SU-DHL-6 (cell line): ENCODE measurements around the gene FDPS.
"Not testable (repeated sequence)": the region's sequence is repeated elsewhere in the genome, so short reads cannot be mapped to it uniquely, and the experiment has no call there.

ENCODE experiments used
- H2AFZ ChIP-seq: fragments of 200-600 bp; sonication (generic); 2 replicates; pipeline ENCODE4 v1.6.1; 2014; ENCODE audit warnings: low read depth, mild to moderate bottlenecking, moderate library complexity, mixed read lengths, antibody characterized with exemption, low read length; ENCODE audit not compliant: severe bottlenecking
- H3F3A ChIP-seq: fragments of 200-600 bp; shearing (Covaris generic); 2 replicates; pipeline ENCODE4 v1.6.0; 2016; ENCODE audit warnings: antibody characterized with exemption, mild to moderate bottlenecking; ENCODE audit not compliant: insufficient read depth
- H3K27ac ChIP-seq: fragments of 200-600 bp; sonication (generic); 2 replicates; pipeline ENCODE4 v1.5.1; 2016; ENCODE audit warnings: low read depth, mild to moderate bottlenecking, low read length, moderate library complexity, mixed read lengths
- H3K27me3 ChIP-seq: fragments of 200-600 bp; sonication (generic), shearing (Covaris generic); 2 replicates; pipeline ENCODE4 v1.6.0; 2014; ENCODE audit warnings: mild to moderate bottlenecking, low read length
- H3K36me3 ChIP-seq: fragments of 200-600 bp; sonication (generic); 2 replicates; pipeline ENCODE4 v1.6.1; 2014; ENCODE audit warnings: mild to moderate bottlenecking, low read length, mixed read lengths
- H3K4me2 ChIP-seq: fragments of 300-600, 200-600 bp; shearing (Covaris generic), sonication (generic); 2 replicates; pipeline ENCODE4 v1.6.0; 2014; ENCODE audit warnings: low read length, low read depth, mild to moderate bottlenecking; ENCODE audit not compliant: poor library complexity, severe bottlenecking
- H3K4me3 ChIP-seq: fragments of 200-600 bp; sonication (generic); 2 replicates; pipeline ENCODE4 v1.5.1; 2014; ENCODE audit warnings: antibody characterized with exemption, low read length, mild to moderate bottlenecking, mixed read lengths; ENCODE audit not compliant: insufficient read depth, poor library complexity, severe bottlenecking
- H3K79me2 ChIP-seq: fragments of 200-600 bp; sonication (generic); 2 replicates; pipeline ENCODE4 v1.6.1; 2014; ENCODE audit warnings: mild to moderate bottlenecking, low read length, moderate library complexity; ENCODE audit not compliant: insufficient read depth
- H3K9ac ChIP-seq: fragments of 200-600 bp; sonication (generic); 2 replicates; pipeline ENCODE4 v1.7.0; 2014; ENCODE audit warnings: mild to moderate bottlenecking, low read length
- H3K9me2 ChIP-seq: fragments of 200-600 bp; sonication (generic); replicated peaks from 2 replicates; pipeline ENCODE4 v1.6.1; 2014; ENCODE audit warnings: low read length; ENCODE audit not compliant: insufficient read depth
- H3K9me3 ChIP-seq: fragments of 200-600 bp; sonication (generic); 2 replicates; pipeline ENCODE4 v1.6.1; 2014; ENCODE audit warnings: low read length, mixed read lengths; ENCODE audit not compliant: insufficient read depth
- H4K20me1 ChIP-seq: fragments of 200-600 bp; sonication (generic); 2 replicates; pipeline ENCODE4 v1.6.1; 2014; ENCODE audit warnings: low read depth, mild to moderate bottlenecking, antibody characterized with exemption, low read length, moderate library complexity, mixed read lengths
- EZH2phosphoT487 ChIP-seq: fragments of 200-600 bp; sonication (generic), shearing (Covaris generic); conservative IDR thresholded peaks from 2 replicates; pipeline ENCODE4 v1.6.1; 2018; ENCODE audit warnings: mild to moderate bottlenecking, antibody characterized with exemption, low read length, moderate library complexity, mixed read lengths
- TF ChIP-seq, protein P1 (sequence below): fragments of 200-600 bp; sonication (generic); IDR thresholded peaks from one replicate; pipeline ENCODE4 v1.5.1; 2017; ENCODE audit warnings: antibody characterized with exemption, mild to moderate bottlenecking, low read length, moderate library complexity; ENCODE audit not compliant: insufficient read depth, poor library complexity, severe bottlenecking

The FDPS gene

DNA sequence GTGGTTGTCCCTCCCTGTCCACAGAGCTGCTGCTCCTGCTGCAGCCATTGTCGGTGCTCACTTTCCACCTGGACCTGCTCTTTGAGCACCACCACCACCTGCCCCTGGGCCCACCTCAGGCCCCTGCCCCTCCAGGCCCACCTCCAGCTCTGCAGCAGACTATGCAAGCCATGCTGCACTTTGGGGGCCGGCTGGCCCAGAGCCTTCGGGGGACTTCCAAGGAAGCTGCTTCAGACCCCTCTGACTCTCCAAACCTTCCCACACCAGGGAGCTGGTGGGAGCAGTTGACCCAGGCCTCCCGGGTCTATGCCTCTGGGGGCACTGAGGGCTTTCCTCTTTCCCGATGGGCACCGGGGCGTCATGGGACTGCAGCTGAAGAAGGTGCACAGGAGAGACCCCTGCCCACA lies 18.0 kb downstream of the FDPS start:
- H3K79me2 ChIP-seq: no peaks in the 10 kb centered on the region
- H3K4me3 ChIP-seq: no peak overlapping the region
- no peaks in the 10 kb centered on the region for H3K9me3 ChIP-seq
- H3K4me2 ChIP-seq: no peak overlapping the region
- H3K27ac ChIP-seq: no peak overlapping the region
- no peaks in the 10 kb centered on the region for H4K20me1 ChIP-seq
- peaks cover 18% of the 10 kb centered on the region for H3F3A ChIP-seq
- H2AFZ ChIP-seq: no peak overlapping the region
- H3K36me3 ChIP-seq: no peaks in the 10 kb centered on the region
- no peaks in the 10 kb centered on the region for H3K27me3 ChIP-seq
- H3K9ac ChIP-seq: no peak overlapping the region
- no peaks in the 10 kb centered on the region for H3K9me2 ChIP-seq
- TF ChIP-seq, protein P1, sequence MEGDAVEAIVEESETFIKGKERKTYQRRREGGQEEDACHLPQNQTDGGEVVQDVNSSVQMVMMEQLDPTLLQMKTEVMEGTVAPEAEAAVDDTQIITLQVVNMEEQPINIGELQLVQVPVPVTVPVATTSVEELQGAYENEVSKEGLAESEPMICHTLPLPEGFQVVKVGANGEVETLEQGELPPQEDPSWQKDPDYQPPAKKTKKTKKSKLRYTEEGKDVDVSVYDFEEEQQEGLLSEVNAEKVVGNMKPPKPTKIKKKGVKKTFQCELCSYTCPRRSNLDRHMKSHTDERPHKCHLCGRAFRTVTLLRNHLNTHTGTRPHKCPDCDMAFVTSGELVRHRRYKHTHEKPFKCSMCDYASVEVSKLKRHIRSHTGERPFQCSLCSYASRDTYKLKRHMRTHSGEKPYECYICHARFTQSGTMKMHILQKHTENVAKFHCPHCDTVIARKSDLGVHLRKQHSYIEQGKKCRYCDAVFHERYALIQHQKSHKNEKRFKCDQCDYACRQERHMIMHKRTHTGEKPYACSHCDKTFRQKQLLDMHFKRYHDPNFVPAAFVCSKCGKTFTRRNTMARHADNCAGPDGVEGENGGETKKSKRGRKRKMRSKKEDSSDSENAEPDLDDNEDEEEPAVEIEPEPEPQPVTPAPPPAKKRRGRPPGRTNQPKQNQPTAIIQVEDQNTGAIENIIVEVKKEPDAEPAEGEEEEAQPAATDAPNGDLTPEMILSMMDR: no peak
- TF ChIP-seq EZH2phosphoT487: no peak

DNA sequence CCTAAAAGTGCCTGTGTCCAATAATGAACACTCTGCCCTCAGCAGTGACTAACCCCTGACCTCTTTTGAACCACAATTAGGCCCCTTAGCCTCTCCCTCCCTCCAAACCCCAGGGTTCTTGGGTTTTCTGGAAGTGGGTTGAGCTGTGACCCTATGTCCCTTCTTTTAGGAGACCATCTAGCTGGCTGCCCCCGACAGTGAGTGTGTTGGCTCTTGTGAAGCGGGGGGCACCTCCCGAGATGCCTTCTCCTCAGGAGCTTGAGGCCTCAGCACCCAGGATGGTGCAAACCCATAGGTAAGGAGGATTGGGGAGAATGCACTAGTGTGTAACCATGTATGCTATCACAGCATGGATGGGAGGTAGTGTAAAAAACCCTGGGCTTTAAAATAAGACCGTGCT lies 19.3 kb downstream of the FDPS start:
- no peaks in the 10 kb centered on the region for H3K79me2 ChIP-seq
- H4K20me1 ChIP-seq: no peaks in the 10 kb centered on the region
- H3K27ac ChIP-seq: no peak overlapping the region
- no peaks in the 10 kb centered on the region for H3K36me3 ChIP-seq
- no peak overlapping the region for H3K9ac ChIP-seq
- H3K4me3 ChIP-seq: no peak overlapping the region
- no peaks in the 10 kb centered on the region for H3K27me3 ChIP-seq
- no peaks in the 10 kb centered on the region for H3K9me2 ChIP-seq
- no peak for TF ChIP-seq EZH2phosphoT487
- TF ChIP-seq, protein P1: no peak
- peaks cover 18% of the 10 kb centered on the region for H3F3A ChIP-seq
- no peaks in the 10 kb centered on the region for H3K9me3 ChIP-seq
- no peak overlapping the region for H2AFZ ChIP-seq
- H3K4me2 ChIP-seq: no peak overlapping the region

DNA sequence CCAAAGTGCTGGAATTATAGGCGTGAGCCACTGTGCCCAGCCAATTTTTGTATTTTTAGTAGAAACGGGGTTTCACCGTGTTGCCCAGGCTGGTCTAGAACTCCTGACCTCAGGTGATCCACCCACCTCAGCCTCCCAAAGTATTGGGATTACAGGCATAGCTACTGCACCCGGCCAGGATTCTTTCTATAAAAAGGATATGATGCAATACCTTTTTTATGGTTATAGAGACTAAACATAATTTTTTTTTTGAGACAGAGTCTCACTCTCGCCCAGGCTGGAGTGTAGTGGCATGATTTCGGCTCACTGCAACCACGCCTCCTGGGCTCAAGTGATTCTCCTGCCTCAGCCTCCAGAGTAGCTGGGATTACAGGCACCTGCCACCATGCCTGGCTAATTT lies 20.2 kb downstream of the FDPS start:
- H3K9ac ChIP-seq, H3K9me2 ChIP-seq, H3K36me3 ChIP-seq, H3K4me3 ChIP-seq, H3K4me2 ChIP-seq, H3K27me3 ChIP-seq, H3K79me2 ChIP-seq, H3K9me3 ChIP-seq, H2AFZ ChIP-seq, H4K20me1 ChIP-seq, H3K27ac ChIP-seq: not testable (repeated sequence)
- H3F3A ChIP-seq: peaks cover 18% of the 10 kb centered on the region

DNA sequence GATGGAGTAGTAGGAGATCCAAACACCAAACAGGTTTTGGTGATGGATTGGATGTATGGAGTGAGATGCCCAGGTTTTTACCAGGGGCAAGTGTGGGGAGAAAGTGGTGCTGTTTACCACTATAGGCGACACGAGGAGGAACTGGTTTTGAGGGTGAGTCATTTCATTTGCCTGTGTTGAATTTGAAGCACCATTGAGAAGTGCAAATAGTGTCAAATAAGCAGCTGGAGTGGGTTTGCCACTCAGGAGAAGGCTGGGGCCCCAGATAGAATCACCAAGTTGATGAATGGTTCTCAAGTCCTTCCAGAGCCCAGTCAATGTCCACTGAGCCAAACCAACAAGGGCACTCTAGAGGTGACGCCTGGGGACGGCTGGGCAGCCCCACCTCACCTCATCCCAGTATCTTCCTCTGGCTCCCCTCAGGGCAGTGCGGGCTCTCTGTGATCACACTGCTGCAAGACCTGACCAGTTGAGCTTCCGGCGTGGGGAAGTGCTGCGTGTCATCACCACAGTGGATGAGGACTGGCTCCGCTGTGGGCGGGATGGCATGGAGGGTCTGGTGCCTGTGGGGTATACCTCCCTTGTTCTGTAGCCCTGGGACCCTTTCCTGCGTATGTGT lies 21.4 kb downstream of the FDPS start:
- TF ChIP-seq, protein P1: no peak
- no peak for TF ChIP-seq EZH2phosphoT487
- Histone ChIP-seq H3F3A (peaks cover 18% of the 10 kb centered on the region), H3K9me3 (no peaks in the 10 kb centered on the region), H3K9ac (no peak overlapping the region), H3K4me2 (no peak overlapping the region), H2AFZ (no peak overlapping the region), H3K4me3 (no peak overlapping the region), H3K79me2 (no peaks in the 10 kb centered on the region), H3K36me3 (peaks cover 4% of the 10 kb centered on the region; the same call in 1 of the 2 replicates), H4K20me1 (no peaks in the 10 kb centered on the region), H3K27ac (no peak overlapping the region), H3K27me3 (no peaks in the 10 kb centered on the region), H3K9me2 (no peaks in the 10 kb centered on the region)
